HG02970 (cell line): Measurements from ENCODE around the gene DYNC2H1.
"Not testable (repeated sequence)": the region's sequence is repeated elsewhere in the genome, so short reads cannot be mapped to it uniquely, and the experiment has no call there.

ENCODE experiments used
- ATAC-seq: cut with Tn5 transposase; IDR thresholded peaks from one replicate; pipeline ENCODE4 v1.9.1; 2021; ENCODE audit warnings: mild to moderate bottlenecking, moderate library complexity, moderate number of reproducible peaks; ENCODE audit not compliant: unreplicated experiment, low FRiP score

The DYNC2H1 gene

GRCh38 chr11:103364687-103365086 is 255.5 kb downstream of the DYNC2H1 start:
- no peak for ATAC-seq

GRCh38 chr11:103367650-103368049 is 258.4 kb downstream of the DYNC2H1 start:
- ATAC-seq, result no peak

- no peak for ATAC-seq
Measured at GRCh38 chr11:103368145-103368544, 258.9 kb downstream of the DYNC2H1 start.

DNA sequence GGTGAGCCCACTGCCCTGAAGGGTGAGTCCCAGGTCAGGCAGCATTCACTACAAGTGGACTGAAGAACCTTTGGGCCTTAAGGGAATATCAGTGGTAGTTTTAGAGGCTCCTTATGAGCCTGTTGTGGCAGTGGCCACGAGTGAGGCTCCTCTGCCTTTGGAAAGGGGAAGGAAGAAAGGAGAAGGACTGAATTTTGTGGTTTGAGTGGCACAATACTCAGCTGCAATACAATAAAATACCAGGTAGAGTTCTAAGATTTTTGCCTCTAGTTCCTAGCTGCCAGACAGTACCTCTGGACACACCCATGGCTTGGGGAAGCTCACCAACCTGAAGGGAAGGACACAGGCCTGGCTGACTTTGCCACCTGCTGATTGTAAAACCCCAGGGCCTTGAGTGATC is 260.9 kb downstream of the DYNC2H1 start:
- no peak for ATAC-seq

GRCh38 chr11:103372906-103373305 is 263.7 kb downstream of the DYNC2H1 start:
- ATAC-seq, result no peak

GRCh38 chr11:103374227-103374626 is 265.0 kb downstream of the DYNC2H1 start:
- ATAC-seq, result not testable (repeated sequence)

GRCh38 chr11:103378931-103379330 is 269.7 kb downstream of the DYNC2H1 start:
- ATAC-seq, result no peak

DNA sequence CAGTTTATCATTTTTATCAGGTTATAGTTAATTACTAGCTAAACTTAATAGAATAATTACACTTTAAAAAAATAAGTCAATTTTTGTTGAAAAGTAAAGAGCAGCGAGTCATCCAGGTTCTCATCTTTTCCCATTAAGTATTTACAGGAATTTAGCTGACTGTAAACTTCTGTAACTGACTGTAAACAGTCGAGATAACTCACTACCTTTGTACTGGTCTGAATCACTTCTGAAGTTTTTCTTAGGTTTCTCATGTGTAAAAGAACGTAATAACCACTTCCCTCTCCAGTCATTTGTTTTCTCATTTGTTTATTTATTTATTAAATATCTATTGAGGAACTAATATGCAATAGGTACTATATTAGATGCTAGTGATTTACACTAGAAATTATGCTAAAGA is 270.8 kb downstream of the DYNC2H1 start:
- ATAC-seq, result no peak

DNA sequence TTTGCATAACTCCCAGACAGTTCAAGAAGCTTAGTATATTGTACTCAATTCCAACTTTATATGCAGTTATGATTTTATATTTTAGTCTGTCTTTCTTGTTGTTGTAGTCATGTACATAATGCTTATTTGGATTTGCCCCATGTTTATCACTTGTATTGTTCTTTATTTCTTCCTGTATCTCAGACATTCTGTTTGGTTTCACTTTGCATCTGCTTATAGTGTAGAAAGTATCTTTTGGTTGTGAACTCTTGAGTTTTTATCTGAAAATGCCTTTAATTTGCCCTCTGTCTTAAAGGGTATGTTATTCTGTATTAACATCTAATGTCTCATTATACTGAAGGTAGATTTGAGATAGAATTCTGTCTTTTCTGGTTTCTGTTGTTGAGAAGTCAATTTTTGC is 275.4 kb downstream of the DYNC2H1 start:
- ATAC-seq, result no peak

DNA sequence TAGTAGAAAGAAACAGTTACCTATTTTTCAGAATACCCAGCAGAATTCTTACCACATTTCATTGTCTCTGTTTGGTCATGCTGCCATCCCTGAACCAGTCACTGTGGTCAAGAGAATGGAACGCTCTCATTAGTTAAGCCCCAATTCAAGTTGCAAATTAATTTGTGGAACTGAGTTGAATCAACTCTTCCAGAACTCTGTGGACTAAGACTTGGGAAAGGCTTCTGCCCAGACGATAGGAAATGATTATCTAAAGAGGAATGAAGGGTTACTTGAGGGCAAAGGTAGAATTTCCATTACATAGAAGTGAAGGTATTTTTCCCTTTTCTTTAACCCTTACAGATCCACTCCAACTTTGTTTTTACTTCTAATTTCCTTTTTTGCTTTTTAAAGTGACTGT is 286.4 kb downstream of the DYNC2H1 start:
- no peak for ATAC-seq

- no peak for ATAC-seq
Measured at GRCh38 chr11:103396237-103396636, 287.0 kb downstream of the DYNC2H1 start.

GRCh38 chr11:103397369-103397768 is 288.1 kb downstream of the DYNC2H1 start:
- no peak for ATAC-seq

DNA sequence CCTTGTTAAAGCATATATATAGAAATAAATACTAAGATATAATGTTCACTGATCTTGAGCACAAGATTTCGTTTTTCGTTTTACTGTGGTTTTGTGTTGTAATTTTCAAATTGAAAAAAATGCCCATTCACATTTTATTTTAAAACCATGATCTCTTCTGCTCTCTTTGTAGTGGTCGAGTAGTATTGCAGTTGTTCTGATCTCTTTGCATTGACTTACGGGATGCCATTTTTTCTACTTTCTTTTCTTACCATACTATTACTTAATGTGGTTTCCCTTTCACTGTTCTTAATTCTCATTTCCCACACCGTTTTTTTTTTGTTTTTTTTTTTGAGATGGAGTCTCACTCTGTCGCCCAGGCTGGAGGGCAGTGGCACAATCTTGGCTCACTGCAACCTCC is 289.6 kb downstream of the DYNC2H1 start:
- no peak for ATAC-seq

DNA sequence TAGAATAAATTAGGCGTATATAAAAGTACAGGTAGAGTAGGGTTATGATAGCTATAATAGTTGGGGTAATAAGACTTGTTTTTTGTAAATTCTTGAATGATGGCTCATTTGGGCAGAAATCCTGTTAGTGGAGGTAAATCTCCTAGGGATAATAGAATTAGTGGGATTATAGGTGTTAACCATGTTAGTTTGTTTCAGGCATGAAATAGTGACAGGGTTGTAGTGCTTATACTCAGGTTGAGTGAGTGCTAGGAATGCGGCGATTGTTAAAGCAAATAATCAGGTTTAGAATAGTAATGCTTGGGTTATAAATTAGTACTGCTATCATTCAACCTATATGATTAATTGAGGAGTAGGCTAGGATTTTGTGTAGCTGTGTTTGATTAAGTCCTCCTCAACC is 297.1 kb downstream of the DYNC2H1 start:
- ATAC-seq, result no peak

DNA sequence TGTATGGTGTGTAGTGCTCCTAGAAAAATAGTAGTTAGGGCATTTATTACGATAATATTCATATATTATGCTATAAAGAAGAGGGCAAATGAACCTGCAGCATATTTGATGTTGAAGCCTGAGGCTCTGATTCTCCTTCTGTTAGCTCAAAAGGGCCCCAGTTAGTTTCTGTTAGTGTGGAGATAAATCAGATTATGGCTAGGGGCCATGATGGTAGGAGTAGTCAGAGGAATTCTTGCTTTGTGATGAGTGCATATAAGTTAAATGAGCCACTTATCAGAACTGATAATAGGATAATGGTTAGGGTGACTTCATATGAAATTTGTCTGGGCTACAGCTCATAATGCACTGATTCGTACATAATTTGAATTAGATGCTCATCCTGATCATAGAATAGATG is 298.4 kb downstream of the DYNC2H1 start:
- ATAC-seq, result no peak

- no peak for ATAC-seq
Measured at GRCh38 chr11:103413266-103413888, 304.2 kb downstream of the DYNC2H1 start.

DNA sequence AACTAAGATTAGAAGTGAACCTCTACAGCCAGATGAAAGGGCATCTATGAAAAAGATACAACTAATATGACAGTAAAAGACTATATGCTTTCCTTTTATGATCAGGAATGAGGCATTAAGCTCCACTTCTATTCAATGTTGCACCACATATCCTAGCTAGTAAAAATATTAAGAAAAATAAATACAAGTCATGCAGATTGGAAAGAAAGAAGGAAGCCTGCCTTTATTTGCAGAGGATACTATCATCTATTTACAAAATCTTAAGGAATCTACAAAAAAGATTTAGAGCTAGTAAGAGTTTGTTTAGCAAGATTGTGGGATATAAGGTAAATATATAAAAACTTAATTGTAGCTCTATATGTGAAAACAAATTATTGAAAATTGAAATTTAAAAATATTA is 308.8 kb downstream of the DYNC2H1 start:
- no peak for ATAC-seq

DNA sequence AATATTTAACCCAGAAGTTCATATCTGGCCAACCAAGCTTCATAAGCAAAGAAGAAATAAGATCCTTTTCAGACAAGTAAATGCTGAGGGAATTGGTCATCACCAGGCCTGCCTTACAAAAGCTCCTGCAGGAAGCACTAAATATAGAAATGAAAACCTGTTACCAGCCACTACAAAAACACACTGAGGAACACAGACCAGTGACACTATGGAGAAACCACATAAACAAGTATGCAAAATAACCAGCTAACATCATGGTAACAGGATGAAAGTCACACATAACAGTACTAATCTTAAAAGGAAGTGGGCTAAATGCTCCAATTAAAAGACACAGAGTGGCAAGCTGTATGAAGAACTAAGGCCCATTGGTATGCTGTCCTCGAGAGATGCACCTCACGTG is 311.4 kb downstream of the DYNC2H1 start:
- ATAC-seq, result no peak

GRCh38 chr11:103433386-103434072 is 324.3 kb downstream of the DYNC2H1 start:
- no peak for ATAC-seq

DNA sequence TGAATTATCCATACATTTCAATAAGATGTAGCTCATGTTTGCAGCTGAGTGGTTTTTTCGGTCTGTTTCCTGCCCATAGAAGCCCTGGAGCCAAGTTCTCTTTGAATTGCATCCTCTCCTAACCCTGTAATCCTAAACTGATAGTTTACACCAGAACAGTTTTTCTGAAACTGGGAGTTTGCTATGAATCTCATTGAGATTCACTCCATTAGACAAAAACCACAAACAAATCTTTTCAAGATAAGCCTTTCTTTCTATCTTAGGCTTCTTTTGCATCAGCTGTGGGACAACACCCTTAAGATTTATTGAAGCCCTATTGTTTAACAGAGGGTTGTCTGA is 324.8 kb downstream of the DYNC2H1 start:
- no peak for ATAC-seq

GRCh38 chr11:103436131-103436770 is 327.0 kb downstream of the DYNC2H1 start:
- no peak for ATAC-seq

DNA sequence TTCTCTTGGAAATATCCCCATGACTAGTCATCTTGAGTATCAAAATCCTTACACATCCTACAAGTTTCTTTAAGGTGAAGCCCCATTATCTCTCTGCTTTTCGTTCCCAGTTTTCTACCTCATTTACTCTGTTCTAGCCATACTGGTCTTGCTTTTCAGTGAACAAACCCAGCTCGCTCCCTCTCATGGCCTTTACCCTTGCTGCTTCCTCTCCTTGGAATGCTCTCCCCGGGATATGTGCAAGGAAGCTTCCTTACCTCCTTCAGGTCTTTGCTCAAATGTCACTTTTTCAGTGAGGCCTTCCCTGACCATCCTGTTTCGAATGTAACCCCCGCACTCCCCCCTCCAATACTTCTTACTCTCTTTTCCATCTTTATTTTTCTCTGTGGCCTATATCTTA is 331.8 kb downstream of the DYNC2H1 start:
- no peak for ATAC-seq
